H1 (cell line): ENCODE data around the gene KMT2E.

Experiments used
- BRCA1 ChIP-seq: IDR thresholded peaks from 2 replicates; pipeline ENCODE4 v1.6.1; 2012; ENCODE audit warnings: low read depth, low read length, improper control_type of control experiment
- CTCF ChIP-seq, 3 experiments: IDR thresholded peaks; 1 replicate in 2 of 3; 2 replicates in 1 of 3; pipeline versions ENCODE4 v1.5.1 to v1.6.1; 2011; ENCODE audit warnings: low read length in 3 of 3, mild to moderate bottlenecking in 3 of 3, inconsistent platforms in 2 of 3, low read depth in 1 of 3, moderate library complexity in 1 of 3; ENCODE audit not compliant: insufficient read depth in 1 of 3; ENCODE audit errors: control extremely low read depth in 1 of 3
- E2F6 ChIP-seq: IDR thresholded peaks from 2 replicates; pipeline ENCODE4 v1.6.1; 2012; ENCODE audit warnings: inconsistent platforms
- POLR2A ChIP-seq, 2 experiments: IDR thresholded peaks; 1 replicate in 1 of 2; 2 replicates in 1 of 2; pipeline ENCODE4 v1.6.1; 2011; ENCODE audit warnings: low read depth in 2 of 2, low read length in 2 of 2, mild to moderate bottlenecking in 2 of 2; ENCODE audit errors: control extremely low read depth in 1 of 2
- RXRA ChIP-seq: IDR thresholded peaks from 2 replicates; pipeline ENCODE4 v1.6.1; 2011; ENCODE audit warnings: low read depth, mild to moderate bottlenecking, low read length, moderate library complexity; ENCODE audit not compliant: insufficient read depth
- TAF1 ChIP-seq: IDR thresholded peaks from 2 replicates; pipeline ENCODE4 v1.6.1; 2011; ENCODE audit warnings: mild to moderate bottlenecking, low read depth, low read length
- ZNF274 ChIP-seq: IDR thresholded peaks from 2 replicates; pipeline ENCODE4 v1.7.0; 2012; ENCODE audit warnings: low read length, borderline replicate concordance; ENCODE audit errors: extremely low read depth

- TF ChIP-seq TAF1, result no peak
- TF ChIP-seq CTCF (IDR thresholded peaks at IDR 0.05; ENCODE audit: control extremely low read depth in 1 of 3, insufficient read depth in 1 of 3, low read depth in 1 of 3, low read length in 3 of 3), result no peak
- no peak for TF ChIP-seq POLR2A (IDR thresholded peaks at IDR 0.05; ENCODE audit: control extremely low read depth in 1 of 2, low read depth in 2 of 2, low read length in 2 of 2)
- no peak for TF ChIP-seq E2F6
- no peak for TF ChIP-seq RXRA
- no peak for TF ChIP-seq BRCA1
- no peak for TF ChIP-seq ZNF274
Observed at GRCh38 chr7:105011831-105012502, 2.0 kb upstream of the KMT2E start.
